Peyer's patch (tissue), 4 donors: ENCODE results near the gene RAE1. TPM values are rescaled to one million over a fixed set of nuclear protein-coding genes. Genes with fewer than 3 reads are reported as not detected.

Experiments used
- DNase-seq, 3 donors: peaks; one replicate each; pipeline ENCODE4 v3.0.0-alpha.2; 2017 to 2019
- H3K27ac ChIP-seq, 4 donors: fragments of 200-600 bp; sonication (generic); one replicate each; pipeline ENCODE4 v1.5.1; 2016 to 2019
- H3K27me3 ChIP-seq, 2 donors: fragments of 200-600 bp; sonication (generic); one replicate each; pipeline ENCODE4 v1.5.1; 2019
- H3K36me3 ChIP-seq, 3 donors: fragments of 200-600 bp; sonication (generic); one replicate each; pipeline ENCODE4 v1.5.1; 2016 to 2019
- H3K4me1 ChIP-seq, 4 donors: fragments of 200-600 bp; sonication (generic); one replicate each; pipeline ENCODE4 v1.5.1; 2016 to 2019
- H3K4me3 ChIP-seq, 4 donors: fragments of 200-600 bp; sonication (generic); 1 replicate in 3 of 4; 2 replicates in 1 of 4; pipeline ENCODE4 v1.5.1; 2016 to 2019; ENCODE audit warnings: mild to moderate bottlenecking in 1 of 4
- H3K9me3 ChIP-seq, 4 donors: fragments of 200-600 bp; sonication (generic); one replicate each; pipeline ENCODE4 v1.5.1; 2016 to 2019; ENCODE audit warnings: mild to moderate bottlenecking in 1 of 4
- POLR2A ChIP-seq, 2 donors: fragments of 450-650 bp; IDR thresholded peaks; one replicate each; pipeline ENCODE4 v1.5.1; 2017; ENCODE audit warnings: antibody characterized with exemption in 2 of 2, mild to moderate bottlenecking in 2 of 2, moderate library complexity in 2 of 2
- total RNA-seq, 4 donors: library from RNA; depleted of rRNA; stranded (reverse); fragments of >200 nt; gene quantifications; one replicate each; pipeline ENCODE4 v1.1.0, GENCODE V29; 2016
- TF ChIP-seq, protein P1 (sequence below), 6 experiments: fragments of 450-650 bp in 4 of 6; fragments of 200-600 bp in 2 of 6; sonication (generic) in 1 of 6; IDR thresholded peaks; one replicate each; pipeline ENCODE4 v1.5.1; 2017 to 2019; ENCODE audit warnings: antibody characterized with exemption in 6 of 6, mild to moderate bottlenecking in 3 of 6, moderate library complexity in 1 of 6

Gene RAE1
- total RNA-seq, 4 donors from 2014 or later: 21.5 to 38.9 (median 33.3) TPM

DNA sequence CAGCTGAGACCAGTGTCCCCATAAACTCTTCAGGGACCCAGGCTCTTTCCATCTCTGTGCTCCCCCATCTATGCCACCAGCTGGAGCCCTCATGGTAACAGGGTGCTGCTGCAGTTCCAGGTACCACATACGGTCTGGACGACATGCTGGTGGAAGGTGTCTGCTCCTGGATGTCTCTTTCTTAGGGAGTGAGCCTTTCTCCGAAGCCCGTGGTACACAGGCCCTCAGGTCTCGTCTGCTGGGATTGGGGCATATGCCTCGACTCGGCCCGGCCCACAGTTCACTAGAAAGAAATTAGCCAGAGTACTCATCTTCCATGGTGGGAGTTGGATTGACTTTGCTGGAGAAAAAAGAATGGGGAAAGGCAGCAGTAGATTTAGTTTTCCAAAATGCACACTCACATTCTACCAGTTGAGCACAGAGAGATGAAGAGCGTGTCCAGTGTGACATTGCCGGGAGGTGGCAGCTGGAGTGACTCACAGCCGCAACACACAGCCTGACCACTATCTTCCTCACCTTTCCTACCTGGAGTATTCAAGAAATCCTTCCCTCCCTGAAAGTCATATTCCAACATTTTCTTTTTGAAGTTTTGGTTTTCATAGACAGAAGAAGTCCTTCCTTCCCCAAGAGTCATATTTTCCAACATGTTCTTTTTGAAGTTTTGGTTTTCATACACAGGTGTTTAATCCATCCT lies 40.1 kb upstream of the RAE1 start:
- H3K4me1 ChIP-seq: no peaks in the 10 kb centered on the region
- no peak overlapping the region for H3K4me3 ChIP-seq
- no peak for TF ChIP-seq POLR2A (IDR thresholded peaks at IDR 0.05)
- TF ChIP-seq, protein P1, sequence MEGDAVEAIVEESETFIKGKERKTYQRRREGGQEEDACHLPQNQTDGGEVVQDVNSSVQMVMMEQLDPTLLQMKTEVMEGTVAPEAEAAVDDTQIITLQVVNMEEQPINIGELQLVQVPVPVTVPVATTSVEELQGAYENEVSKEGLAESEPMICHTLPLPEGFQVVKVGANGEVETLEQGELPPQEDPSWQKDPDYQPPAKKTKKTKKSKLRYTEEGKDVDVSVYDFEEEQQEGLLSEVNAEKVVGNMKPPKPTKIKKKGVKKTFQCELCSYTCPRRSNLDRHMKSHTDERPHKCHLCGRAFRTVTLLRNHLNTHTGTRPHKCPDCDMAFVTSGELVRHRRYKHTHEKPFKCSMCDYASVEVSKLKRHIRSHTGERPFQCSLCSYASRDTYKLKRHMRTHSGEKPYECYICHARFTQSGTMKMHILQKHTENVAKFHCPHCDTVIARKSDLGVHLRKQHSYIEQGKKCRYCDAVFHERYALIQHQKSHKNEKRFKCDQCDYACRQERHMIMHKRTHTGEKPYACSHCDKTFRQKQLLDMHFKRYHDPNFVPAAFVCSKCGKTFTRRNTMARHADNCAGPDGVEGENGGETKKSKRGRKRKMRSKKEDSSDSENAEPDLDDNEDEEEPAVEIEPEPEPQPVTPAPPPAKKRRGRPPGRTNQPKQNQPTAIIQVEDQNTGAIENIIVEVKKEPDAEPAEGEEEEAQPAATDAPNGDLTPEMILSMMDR (IDR thresholded peaks at IDR 0.05): no peak
- H3K27ac ChIP-seq: no peak overlapping the region
- no peaks in the 10 kb centered on the region for H3K36me3 ChIP-seq
- H3K27me3 ChIP-seq: no peaks in the 10 kb centered on the region
- DNase-seq: no peak
- H3K9me3 ChIP-seq: no peaks in the 10 kb centered on the region

DNA sequence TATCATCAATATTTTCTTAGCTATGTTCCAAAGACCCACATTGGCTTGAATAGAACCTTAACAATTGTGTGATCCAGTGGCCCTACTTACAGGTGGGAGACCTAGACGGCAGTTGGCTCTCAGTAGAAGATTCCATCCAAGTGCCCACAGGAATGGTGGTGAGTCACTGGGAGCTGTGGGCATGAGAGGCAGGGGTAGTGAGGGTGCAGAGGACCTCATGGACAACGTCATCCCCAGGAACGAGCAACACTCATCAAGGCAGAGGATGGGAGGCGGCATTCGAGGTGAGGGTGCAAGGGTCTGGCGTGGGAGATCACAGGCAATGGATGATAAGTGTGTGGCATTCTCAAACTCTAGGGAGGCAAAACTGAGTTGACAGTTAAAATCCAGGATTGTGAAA lies 38.9 kb upstream of the RAE1 start:
- TF ChIP-seq, protein P1 (IDR thresholded peaks at IDR 0.05): no peak
- no peak for TF ChIP-seq POLR2A (IDR thresholded peaks at IDR 0.05)
- no peak overlapping the region for H3K4me3 ChIP-seq
- no peaks in the 10 kb centered on the region for H3K36me3 ChIP-seq
- no peaks in the 10 kb centered on the region for H3K27me3 ChIP-seq
- no peaks in the 10 kb centered on the region for H3K9me3 ChIP-seq
- no peaks in the 10 kb centered on the region for H3K4me1 ChIP-seq
- H3K27ac ChIP-seq: no peak overlapping the region
- DNase-seq: no peak

DNA sequence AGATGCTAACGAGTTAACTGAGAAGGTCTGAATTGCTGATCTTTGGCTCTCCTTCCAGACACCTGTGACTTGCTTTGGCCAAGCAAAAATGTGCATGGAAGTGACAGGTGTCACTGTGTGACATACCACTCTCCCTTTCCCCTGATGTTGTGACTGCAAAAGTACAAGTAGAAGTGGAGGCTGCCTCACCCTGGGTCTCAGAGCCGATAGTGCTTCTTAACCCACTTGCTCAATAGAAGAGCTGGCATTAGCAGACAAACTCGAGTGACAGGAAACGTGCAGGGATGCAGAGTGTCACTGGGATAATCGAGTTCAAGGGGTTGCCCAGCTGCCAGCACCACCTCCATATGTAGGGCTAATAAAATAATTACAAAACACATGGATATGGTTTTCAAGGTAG lies 37.8 kb upstream of the RAE1 start:
- no peak for DNase-seq
- no peaks in the 10 kb centered on the region for H3K27me3 ChIP-seq
- TF ChIP-seq, protein P1 (IDR thresholded peaks at IDR 0.05): no peak
- TF ChIP-seq POLR2A (IDR thresholded peaks at IDR 0.05): no peak
- no peaks in the 10 kb centered on the region for H3K9me3 ChIP-seq
- H3K4me3 ChIP-seq: no peak overlapping the region
- H3K27ac ChIP-seq: no peak overlapping the region
- no peaks in the 10 kb centered on the region for H3K4me1 ChIP-seq
- no peaks in the 10 kb centered on the region for H3K36me3 ChIP-seq

DNA sequence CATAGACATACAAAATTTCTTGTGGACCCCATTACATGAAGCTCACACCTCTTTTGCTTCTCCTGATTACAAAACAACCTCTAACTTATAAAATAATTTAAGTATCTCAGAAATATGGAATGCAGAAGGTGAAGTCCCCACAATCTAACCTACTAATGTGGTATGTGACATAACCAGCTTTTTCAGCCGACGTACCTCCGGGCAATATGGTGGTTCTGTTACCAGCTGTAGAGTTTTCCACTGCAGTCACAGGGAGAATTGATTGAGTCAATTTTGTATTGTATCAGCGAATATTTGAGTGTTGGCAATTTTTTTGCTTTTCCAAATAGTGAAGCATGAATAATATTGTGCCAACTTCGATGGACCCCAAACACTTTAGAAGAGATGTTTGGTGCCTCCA lies 37.1 kb upstream of the RAE1 start:
- no peaks in the 10 kb centered on the region for H3K36me3 ChIP-seq
- H3K27ac ChIP-seq: no peak overlapping the region
- TF ChIP-seq, protein P1 (IDR thresholded peaks at IDR 0.05): no peak
- no peak for TF ChIP-seq POLR2A (IDR thresholded peaks at IDR 0.05)
- no peaks in the 10 kb centered on the region for H3K27me3 ChIP-seq
- no peak overlapping the region for H3K4me3 ChIP-seq
- no peaks in the 10 kb centered on the region for H3K4me1 ChIP-seq
- DNase-seq: no peak
- H3K9me3 ChIP-seq: no peaks in the 10 kb centered on the region

DNA sequence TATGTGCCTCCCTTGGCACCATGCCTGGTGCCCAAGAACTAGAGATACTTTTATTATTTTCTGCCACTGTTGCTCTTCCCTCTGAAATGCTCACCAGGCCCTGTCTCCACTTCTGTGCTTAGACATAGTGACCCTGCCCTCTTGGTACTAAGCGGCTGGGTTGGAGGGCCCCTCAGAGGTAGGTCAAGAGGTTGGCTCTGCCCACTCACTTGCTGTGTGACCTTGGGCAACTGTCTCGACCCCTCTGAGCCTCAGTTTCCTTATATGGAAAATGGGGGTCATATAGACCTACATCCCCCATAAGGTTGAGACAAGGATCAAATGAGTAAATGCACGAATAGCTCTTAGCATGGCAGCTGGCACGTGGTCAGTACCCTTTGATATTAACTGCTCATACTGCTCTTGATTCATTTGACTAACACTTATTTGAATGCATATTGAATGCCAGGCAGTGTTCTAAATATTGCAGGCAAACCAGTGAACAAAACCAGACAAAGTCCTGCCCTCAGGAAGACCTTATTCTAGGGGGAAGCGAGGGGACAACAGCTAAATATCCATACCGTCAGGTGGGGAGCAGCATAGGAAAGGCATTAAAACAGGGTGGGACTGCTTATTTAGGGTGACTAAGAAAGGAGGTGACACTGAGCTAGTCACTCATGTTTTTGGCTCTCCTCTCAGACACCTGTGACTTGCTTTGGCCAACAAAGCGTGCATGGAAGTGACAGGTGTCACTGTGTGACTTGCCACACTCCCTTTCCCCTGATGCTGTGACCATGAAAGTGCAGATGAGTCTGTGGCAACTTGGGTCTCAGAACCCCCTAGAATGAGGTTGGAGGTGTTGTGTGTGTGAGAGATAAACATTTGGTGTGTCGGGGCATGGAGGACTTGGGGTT lies 35.7 kb upstream of the RAE1 start:
- Histone ChIP-seq H3K27me3 (no peaks in the 10 kb centered on the region), H3K27ac (no peak overlapping the region), H3K36me3 (no peaks in the 10 kb centered on the region), H3K4me1 (no peaks in the 10 kb centered on the region), H3K9me3 (no peaks in the 10 kb centered on the region), H3K4me3 (no peak overlapping the region)
- no peak for DNase-seq
- TF ChIP-seq, protein P1 (IDR thresholded peaks at IDR 0.05): no peak
- no peak for TF ChIP-seq POLR2A (IDR thresholded peaks at IDR 0.05)
